Fibroblast of skin of left biceps (primary cell): ENCODE data around the gene LRP1.

Experiments used
- DNase-seq, 2 experiments: peaks; one replicate each; pipeline ENCODE4 v3.0.0-alpha.2; 2013; ENCODE audit warnings: low read depth in 2 of 2

LRP1 gene

DNA sequence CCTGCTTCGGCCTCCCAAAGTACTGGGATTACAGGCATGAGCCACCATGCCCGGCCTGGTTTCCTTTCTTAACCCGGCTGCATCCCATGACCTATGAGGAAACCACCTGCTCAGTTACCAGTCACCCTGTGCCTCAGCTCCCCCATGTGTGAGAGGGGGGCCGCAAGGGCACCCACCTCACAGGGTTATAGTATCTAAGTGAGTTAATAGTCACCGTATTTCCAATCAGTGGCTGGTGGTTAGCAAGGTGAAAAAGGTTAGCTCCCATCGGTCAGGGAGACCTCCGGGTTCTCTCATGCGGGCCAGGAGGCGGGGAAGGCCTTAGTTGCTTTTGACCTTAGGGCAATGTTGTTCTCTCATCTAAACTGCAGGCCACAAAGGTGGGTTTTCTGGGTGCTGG lies 6.7 kb downstream of the LRP1 start:
- DNase-seq, result no peak

GRCh38 chr12:57135527-57136326 lies 7.4 kb downstream of the LRP1 start:
- DNase-seq, result peak; percentile 62 to 68

- no peak for DNase-seq
Measured at GRCh38 chr12:57138526-57139272, 10.4 kb downstream of the LRP1 start.

GRCh38 chr12:57139796-57140649 lies 11.7 kb downstream of the LRP1 start:
- no peak for DNase-seq

- no peak for DNase-seq
Measured at GRCh38 chr12:57141249-57141648, 13.0 kb downstream of the LRP1 start.

GRCh38 chr12:57142121-57142520 lies 13.8 kb downstream of the LRP1 start:
- no peak for DNase-seq

DNA sequence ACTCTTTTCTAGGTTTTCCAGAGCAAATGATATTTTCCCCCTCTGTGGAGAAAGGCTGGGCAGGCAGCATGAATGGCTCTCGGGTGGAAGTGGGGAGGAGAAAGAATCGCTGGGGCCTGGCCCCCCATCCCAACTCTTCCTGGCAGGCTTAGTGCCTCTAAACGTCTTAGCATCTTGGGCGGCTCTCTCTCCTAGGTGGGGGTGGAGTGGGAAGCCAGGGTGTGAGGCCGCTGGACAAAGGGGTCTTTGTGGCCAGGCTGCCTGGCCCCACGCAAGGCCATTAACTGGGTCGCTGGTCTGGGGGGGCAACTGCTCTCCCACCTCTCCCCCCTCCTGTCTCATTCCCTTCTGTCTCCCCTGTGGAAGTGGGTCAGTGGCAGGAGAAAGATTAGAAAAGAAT lies 14.4 kb downstream of the LRP1 start:
- DNase-seq, result no peak

- DNase-seq, result no peak
Measured at GRCh38 chr12:57143454-57143853, 15.2 kb downstream of the LRP1 start.

DNA sequence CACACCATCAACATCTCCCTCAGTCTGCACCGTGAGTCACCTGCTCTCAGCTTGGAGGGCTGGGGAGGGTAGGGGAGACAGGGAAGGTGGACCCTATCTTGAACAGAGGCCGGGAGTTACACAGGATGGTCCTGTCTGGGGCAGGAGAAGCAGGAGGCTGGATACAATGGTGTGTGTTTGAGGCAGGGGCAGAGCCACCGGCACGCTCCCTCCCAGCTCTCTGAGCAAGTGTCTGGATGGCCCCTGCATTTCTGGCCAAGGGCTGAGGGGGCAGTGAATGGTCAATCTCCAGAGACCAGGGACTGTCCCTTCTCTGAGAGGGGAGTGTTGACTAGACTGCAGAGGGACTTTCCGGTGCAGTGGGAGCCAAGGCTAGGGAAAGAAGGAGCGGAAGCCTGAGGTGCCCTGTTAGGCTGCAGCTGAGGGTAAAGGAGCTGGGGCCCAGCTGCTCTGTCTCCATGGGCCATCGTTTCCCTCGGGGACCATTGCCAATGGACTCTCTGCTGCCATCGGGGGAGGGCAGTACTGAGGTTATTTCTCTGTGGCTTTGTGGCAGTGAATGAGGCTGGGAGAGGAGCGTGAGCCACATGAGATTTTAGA lies 17.3 kb downstream of the LRP1 start:
- DNase-seq, result no peak

- no peak for DNase-seq
Measured at GRCh38 chr12:57146092-57146491, 17.8 kb downstream of the LRP1 start.

- no peak for DNase-seq
Measured at GRCh38 chr12:57146961-57147944, 19.0 kb downstream of the LRP1 start, which contains the start of gene LRP1-AS. TSS of gene LRP1-AS (minus strand) at chr12:57147619.

DNA sequence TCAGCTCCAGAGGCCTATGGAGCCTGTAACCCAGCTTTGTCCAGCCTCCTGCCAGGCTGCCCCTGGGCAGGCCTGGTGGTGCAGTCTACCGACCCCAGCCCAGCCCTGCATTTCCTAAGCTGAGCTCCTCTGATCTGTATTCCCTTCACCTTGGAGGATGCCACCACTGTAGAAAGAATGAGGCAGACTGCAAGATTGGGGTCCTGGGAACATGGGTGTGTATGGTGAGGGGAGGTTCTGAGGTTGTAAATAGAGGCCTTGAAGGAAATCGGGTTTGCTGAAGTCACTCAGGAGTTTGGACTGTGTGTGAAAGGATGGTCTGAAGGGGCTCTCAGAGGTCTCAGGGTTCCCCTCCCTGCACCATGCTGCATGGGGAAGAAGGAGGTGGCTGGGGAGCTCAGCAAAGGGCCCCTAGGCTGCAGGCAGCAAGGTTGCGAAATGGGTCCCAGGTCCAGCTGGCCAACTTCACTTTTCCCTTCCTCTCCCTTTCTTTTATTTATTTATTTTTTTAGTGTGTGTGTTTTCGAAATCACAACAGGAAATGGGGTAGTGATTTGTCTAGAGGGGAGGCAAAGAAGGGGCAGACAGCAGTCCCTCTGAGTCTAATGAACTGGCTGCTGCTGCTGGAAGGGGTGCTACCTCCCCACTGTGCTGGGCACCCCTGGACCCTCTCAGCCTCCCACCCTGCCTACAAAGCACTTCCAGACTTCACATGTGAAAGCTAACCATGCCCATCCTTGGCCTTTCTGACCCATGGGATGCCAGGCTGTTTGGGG lies 20.4 kb downstream of the LRP1 start:
- no peak for DNase-seq

GRCh38 chr12:57149245-57149900 lies 21.1 kb downstream of the LRP1 start:
- DNase-seq, result peak in 1 of 2 experiments; percentile 48

GRCh38 chr12:57150400-57151000 lies 22.2 kb downstream of the LRP1 start:
- DNase-seq, result no peak

DNA sequence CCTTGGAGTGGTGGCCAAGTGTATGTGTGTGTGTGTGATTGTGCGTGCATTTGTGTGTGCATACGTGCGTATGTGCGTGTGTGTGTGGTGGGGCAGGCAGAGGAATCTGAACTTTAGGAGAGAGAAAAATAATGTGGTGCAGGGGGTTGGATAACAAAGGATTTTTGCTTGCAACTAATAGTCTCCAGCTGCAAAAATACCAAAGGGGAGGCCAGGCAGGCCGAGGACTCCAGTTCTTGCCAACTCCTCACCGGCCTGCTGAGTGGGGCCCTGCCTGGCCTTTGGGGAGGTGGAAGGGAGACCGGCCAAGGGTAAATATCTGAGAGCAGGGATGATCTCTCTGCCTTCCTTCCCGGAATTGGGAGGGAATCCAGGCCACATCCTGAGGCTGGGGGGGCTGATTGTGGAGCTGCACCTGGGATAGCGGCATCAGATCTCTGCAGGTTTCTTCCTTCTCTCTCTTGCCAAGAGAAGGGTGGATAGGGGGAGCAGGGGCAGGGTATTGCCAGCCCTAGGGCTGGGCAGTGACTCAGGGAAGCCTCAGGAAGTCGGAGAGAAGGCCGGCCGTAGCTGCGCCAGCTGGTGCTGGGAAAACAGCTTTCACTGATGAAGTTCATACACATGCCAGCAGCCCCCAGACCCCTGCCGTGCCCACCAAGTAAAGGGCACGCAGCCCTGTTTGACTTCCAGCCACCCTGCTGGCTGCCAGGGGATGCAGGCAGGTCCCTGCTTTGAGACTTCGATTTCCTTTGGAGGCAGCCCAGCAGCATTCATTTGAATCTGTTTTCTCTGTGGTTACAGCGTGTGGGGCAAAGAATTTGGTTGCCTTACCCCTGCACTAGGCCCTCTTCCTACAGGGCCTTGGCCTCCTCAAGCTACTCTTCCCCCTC lies 23.7 kb downstream of the LRP1 start:
- DNase-seq, result peak; percentile 78 to 85

DNA sequence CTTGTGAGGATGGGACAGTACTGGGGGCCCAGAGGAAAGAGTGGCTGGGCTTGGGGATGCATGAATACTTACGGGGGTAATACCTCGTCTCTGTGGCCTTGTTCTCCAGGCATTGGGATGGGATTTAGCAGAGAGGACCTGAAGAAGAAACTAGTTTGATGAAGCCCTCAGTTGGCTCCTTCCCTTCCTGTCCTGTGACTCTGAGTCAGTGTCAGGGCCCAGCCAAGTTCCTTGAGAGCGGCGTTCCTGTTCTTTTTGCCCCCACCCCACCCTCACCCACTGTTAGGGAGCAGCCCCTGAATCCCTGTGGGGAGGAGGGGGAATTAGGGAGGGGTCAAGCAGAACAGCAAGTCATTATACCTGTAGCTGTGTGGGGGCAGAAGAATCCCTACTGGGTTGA lies 24.4 kb downstream of the LRP1 start:
- DNase-seq, result no peak

- no peak for DNase-seq
Measured at GRCh38 chr12:57153415-57153997, 25.2 kb downstream of the LRP1 start.
